ENCODE results near the gene CDH13.

Gene CDH13

GRCh38 chr16:82793528-82794245 lies 166.9 kb downstream of the CDH13 start:
- no peak for DNase-seq

- no peak for DNase-seq
Measured at GRCh38 chr16:82796047-82796446, 169.3 kb downstream of the CDH13 start.

GRCh38 chr16:82801361-82801760 lies 174.6 kb downstream of the CDH13 start:
- DNase-seq, result no peak

- no peak for DNase-seq
Measured at GRCh38 chr16:82805866-82806265, 179.1 kb downstream of the CDH13 start.

GRCh38 chr16:82807311-82807710 lies 180.5 kb downstream of the CDH13 start:
- DNase-seq, result no peak

- no peak for DNase-seq
Measured at GRCh38 chr16:82808036-82808435, 181.3 kb downstream of the CDH13 start.

- no peak for DNase-seq
Measured at GRCh38 chr16:82810077-82810476, 183.3 kb downstream of the CDH13 start.

GRCh38 chr16:82814059-82814458 lies 187.3 kb downstream of the CDH13 start:
- no peak for DNase-seq

- no peak for DNase-seq
Measured at GRCh38 chr16:82819286-82819685, 192.5 kb downstream of the CDH13 start.

GRCh38 chr16:82820855-82821254 lies 194.1 kb downstream of the CDH13 start:
- DNase-seq, result no peak

GRCh38 chr16:82824408-82824807 lies 197.6 kb downstream of the CDH13 start:
- DNase-seq, result no peak

- no peak for DNase-seq
Measured at GRCh38 chr16:82829301-82829700, 202.5 kb downstream of the CDH13 start.

- no peak for DNase-seq
Measured at GRCh38 chr16:82830944-82831343, 204.2 kb downstream of the CDH13 start.

- no peak for DNase-seq
Measured at GRCh38 chr16:82832821-82833220, 206.1 kb downstream of the CDH13 start.

GRCh38 chr16:82833378-82833993 lies 206.7 kb downstream of the CDH13 start:
- DNase-seq, result no peak

- DNase-seq, result no peak
Measured at GRCh38 chr16:82834151-82834815, 207.5 kb downstream of the CDH13 start.

- no peak for DNase-seq
Measured at GRCh38 chr16:82835487-82836155, 208.9 kb downstream of the CDH13 start.

GRCh38 chr16:82841108-82841507 lies 214.3 kb downstream of the CDH13 start:
- DNase-seq, result no peak

GRCh38 chr16:82843606-82844271 lies 217.0 kb downstream of the CDH13 start:
- DNase-seq, result no peak

GRCh38 chr16:82845116-82845515 lies 218.3 kb downstream of the CDH13 start:
- DNase-seq, result no peak

- DNase-seq, result no peak
Measured at GRCh38 chr16:82846806-82847205, 220.0 kb downstream of the CDH13 start.

GRCh38 chr16:82848013-82848412 lies 221.2 kb downstream of the CDH13 start:
- no peak for DNase-seq

- DNase-seq, result no peak
Measured at GRCh38 chr16:82852388-82853008, 225.7 kb downstream of the CDH13 start.

All from NCI-H345 (cell line).